ENCODE measurements around the gene ENOX1. TPM values are rescaled to one million over a fixed set of nuclear protein-coding genes. Genes with fewer than 3 reads are reported as not detected.
A peak's percentile ranks its signal among the peaks of the same experiment; 100 is the strongest.
"Not testable (repeated sequence)": the region's sequence is repeated elsewhere in the genome, so short reads cannot be mapped to it uniquely, and the experiment has no call there.

ENOX1 gene
- total RNA-seq, 1 experiment from 2014 or later: 0.07 TPM

DNA sequence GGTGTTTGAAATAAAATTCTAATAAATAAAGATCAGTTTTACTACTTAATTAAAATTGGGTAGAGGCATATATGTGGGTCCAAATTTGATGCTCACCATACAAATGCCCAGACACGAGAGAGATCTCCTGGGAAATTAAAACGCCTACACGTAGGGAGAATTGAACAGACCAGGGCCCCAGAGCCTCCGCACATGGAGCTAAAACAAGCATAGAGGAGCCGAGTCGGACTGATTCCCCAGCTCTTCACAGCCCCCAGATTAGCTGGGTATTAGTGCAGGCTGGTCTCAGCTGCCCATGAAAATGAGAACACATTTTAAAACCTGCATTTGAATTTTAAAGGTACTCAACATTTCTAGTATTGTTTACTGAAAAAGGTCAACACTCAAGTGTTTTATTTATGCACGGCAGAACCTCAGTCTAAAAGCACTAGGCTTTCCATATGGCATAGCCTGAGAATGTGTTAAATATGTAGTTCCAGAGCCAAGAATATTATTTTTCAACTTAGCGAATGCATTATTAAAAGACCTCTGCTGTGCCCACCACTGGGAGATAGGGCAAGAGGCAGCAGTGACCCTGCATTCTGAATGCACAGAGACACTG, 344.8 kb downstream of the ENOX1 start:
- Histone ChIP-seq H3K36me3 (replicated peaks; ENCODE audit: control insufficient read depth, insufficient read depth, low read length) (no peaks in the 10 kb centered on the region), H3K27me3 (ENCODE audit: control insufficient read depth, insufficient read depth, low read length) (no peaks in the 10 kb centered on the region), H3K4me3 (ENCODE audit: insufficient read depth, low read depth, low read length) (no peak overlapping the region)
- no peak for DNase-seq

- no peak overlapping the region for H3K4me3 ChIP-seq (ENCODE audit: insufficient read depth, low read depth, low read length)
- DNase-seq: no peak
- no peaks in the 10 kb centered on the region for H3K27me3 ChIP-seq (ENCODE audit: control insufficient read depth, insufficient read depth, low read length)
- no peaks in the 10 kb centered on the region for H3K36me3 ChIP-seq (replicated peaks; ENCODE audit: control insufficient read depth, insufficient read depth, low read length)
Observed at GRCh38 chr13:43441464-43441863, 345.3 kb downstream of the ENOX1 start.

DNA sequence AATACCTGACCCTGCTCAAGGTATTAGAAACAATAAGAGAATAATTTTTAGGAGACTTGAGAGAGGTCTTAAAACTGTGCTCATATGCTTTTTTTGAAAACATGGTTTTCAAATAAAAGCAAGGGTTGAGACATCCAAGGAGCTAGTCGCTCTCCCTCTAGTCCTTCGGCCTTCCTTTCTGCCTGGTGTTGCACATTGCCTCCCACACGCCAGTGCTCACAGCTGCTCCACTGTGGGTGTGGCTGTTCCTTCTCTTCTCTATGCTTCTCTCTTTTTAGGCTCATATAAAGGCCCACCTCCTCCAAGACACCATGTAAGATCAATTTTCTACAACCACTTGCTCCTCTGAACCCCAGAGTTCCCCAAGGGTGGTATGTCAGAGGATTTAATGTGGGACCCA, 352.6 kb downstream of the ENOX1 start:
- H3K27me3 ChIP-seq (ENCODE audit: control insufficient read depth, insufficient read depth, low read length): no peaks in the 10 kb centered on the region

GRCh38 chr13:43433691-43434141, 353.1 kb downstream of the ENOX1 start:
- Histone ChIP-seq H3K36me3 (replicated peaks; ENCODE audit: control insufficient read depth, insufficient read depth, low read length) (no peaks in the 10 kb centered on the region), H3K4me3 (ENCODE audit: insufficient read depth, low read depth, low read length) (no peak overlapping the region), H3K27me3 (ENCODE audit: control insufficient read depth, insufficient read depth, low read length) (no peaks in the 10 kb centered on the region)
- no peak for DNase-seq

More for the DNA sequence above, 352.6 kb downstream of the ENOX1 start:
- no peak for DNase-seq
- Histone ChIP-seq H3K4me3 (ENCODE audit: insufficient read depth, low read depth, low read length) (no peak overlapping the region), H3K36me3 (replicated peaks; ENCODE audit: control insufficient read depth, insufficient read depth, low read length) (no peaks in the 10 kb centered on the region)

DNA sequence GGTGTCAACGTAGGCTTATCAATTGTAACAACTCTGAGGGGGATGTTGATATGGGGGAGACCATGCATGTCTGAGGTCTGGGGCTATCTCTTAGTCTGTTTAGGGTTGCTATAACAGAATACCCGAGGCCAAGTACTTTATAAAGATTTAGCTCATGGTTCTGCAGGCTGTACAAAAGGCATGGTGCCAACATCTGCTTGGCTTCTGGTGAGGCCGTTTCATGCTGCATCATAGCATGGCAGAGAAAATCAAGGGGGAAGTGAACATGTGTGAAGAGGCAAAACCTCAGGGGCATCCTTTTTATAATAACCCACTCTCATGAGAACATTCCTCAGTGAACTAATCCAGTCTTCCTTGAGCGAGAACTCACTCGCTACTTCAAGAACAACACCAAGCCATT, 353.8 kb downstream of the ENOX1 start:
- H3K36me3 ChIP-seq (replicated peaks; ENCODE audit: control insufficient read depth, insufficient read depth, low read length): no peaks in the 10 kb centered on the region
- DNase-seq: no peak
- H3K27me3 ChIP-seq (ENCODE audit: control insufficient read depth, insufficient read depth, low read length): no peaks in the 10 kb centered on the region
- H3K4me3 ChIP-seq (ENCODE audit: insufficient read depth, low read depth, low read length): no peak overlapping the region

DNA sequence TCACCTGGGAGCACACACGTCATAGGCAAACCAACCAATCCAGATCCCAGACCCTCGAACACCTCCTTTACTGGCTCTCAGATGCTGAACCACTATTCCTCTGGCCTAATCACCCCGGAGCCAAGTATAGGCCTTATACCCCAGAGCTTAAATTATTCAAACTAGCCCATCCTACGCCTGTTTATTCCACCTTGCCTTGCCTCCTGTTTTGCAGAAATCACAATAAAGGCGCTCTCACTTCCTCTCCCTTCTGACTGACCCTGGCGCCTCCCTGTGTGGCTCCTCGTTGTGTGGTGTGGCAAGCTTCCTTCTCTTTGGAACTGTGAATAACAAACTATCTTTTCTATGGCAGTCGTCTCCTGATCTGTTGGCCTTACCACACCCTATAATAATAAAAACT, 354.9 kb downstream of the ENOX1 start:
- DNase-seq: no peak
- H3K27me3 ChIP-seq (ENCODE audit: control insufficient read depth, insufficient read depth, low read length): no peaks in the 10 kb centered on the region
- H3K36me3 ChIP-seq (replicated peaks; ENCODE audit: control insufficient read depth, insufficient read depth, low read length): no peaks in the 10 kb centered on the region
- H3K4me3 ChIP-seq (ENCODE audit: insufficient read depth, low read depth, low read length): no peak overlapping the region

GRCh38 chr13:43431290-43431716, 355.5 kb downstream of the ENOX1 start:
- DNase-seq: no peak

GRCh38 chr13:43428545-43429296, 358.1 kb downstream of the ENOX1 start:
- no peaks in the 10 kb centered on the region for H3K36me3 ChIP-seq (replicated peaks; ENCODE audit: control insufficient read depth, insufficient read depth, low read length)
- DNase-seq: no peak
- H3K4me3 ChIP-seq (ENCODE audit: insufficient read depth, low read depth, low read length): no peak overlapping the region
- no peaks in the 10 kb centered on the region for H3K27me3 ChIP-seq (ENCODE audit: control insufficient read depth, insufficient read depth, low read length)

More at GRCh38 chr13:43431290-43431716, 355.5 kb downstream of the ENOX1 start:
- H3K27me3 ChIP-seq (ENCODE audit: control insufficient read depth, insufficient read depth, low read length): no peaks in the 10 kb centered on the region
- H3K36me3 ChIP-seq (replicated peaks; ENCODE audit: control insufficient read depth, insufficient read depth, low read length): no peaks in the 10 kb centered on the region
- no peak overlapping the region for H3K4me3 ChIP-seq (ENCODE audit: insufficient read depth, low read depth, low read length)

GRCh38 chr13:43426355-43426754, 360.4 kb downstream of the ENOX1 start:
- Histone ChIP-seq H3K27me3 (ENCODE audit: control insufficient read depth, insufficient read depth, low read length) (no peaks in the 10 kb centered on the region; the same call in 1 of the 2 replicates), H3K4me3 (ENCODE audit: insufficient read depth, low read depth, low read length) (no peak overlapping the region), H3K36me3 (replicated peaks; ENCODE audit: control insufficient read depth, insufficient read depth, low read length) (no peaks in the 10 kb centered on the region)
- no peak for DNase-seq

GRCh38 chr13:43425234-43425633, 361.5 kb downstream of the ENOX1 start:
- H3K27me3 ChIP-seq (ENCODE audit: control insufficient read depth, insufficient read depth, low read length): no peaks in the 10 kb centered on the region; the same call in 1 of the 2 replicates
- DNase-seq: peak; percentile 38

GRCh38 chr13:43424412-43424811, 362.4 kb downstream of the ENOX1 start:
- DNase-seq: no peak
- Histone ChIP-seq H3K4me3 (ENCODE audit: insufficient read depth, low read depth, low read length) (no peak overlapping the region), H3K36me3 (replicated peaks; ENCODE audit: control insufficient read depth, insufficient read depth, low read length) (no peaks in the 10 kb centered on the region), H3K27me3 (ENCODE audit: control insufficient read depth, insufficient read depth, low read length) (no peaks in the 10 kb centered on the region; the same call in 1 of the 2 replicates)

More at GRCh38 chr13:43425234-43425633, 361.5 kb downstream of the ENOX1 start:
- Histone ChIP-seq H3K4me3 (ENCODE audit: insufficient read depth, low read depth, low read length) (no peak overlapping the region), H3K36me3 (replicated peaks; ENCODE audit: control insufficient read depth, insufficient read depth, low read length) (no peaks in the 10 kb centered on the region)

DNA sequence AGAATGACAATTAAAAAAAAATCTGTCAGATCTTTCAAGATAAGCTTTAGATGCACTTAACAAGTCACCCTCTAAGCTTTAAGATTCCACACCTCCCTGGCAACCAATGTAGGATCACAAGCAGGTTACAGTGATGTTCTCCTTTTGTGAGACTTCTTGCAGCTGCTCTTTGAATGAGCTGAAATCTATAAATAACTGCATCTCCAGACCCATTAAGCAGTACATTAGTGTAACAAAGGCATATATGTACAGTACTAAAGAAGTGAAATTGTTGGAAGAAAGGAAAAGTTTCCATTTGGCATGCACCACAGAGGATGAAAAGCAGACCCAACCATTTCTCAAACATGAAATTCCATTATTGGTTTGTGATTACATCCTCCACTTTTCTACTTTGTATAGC, 364.7 kb downstream of the ENOX1 start:
- Histone ChIP-seq H3K27me3 (ENCODE audit: control insufficient read depth, insufficient read depth, low read length) (no peaks in the 10 kb centered on the region; the same call in 1 of the 2 replicates), H3K4me3 (ENCODE audit: insufficient read depth, low read depth, low read length) (no peak overlapping the region), H3K36me3 (replicated peaks; ENCODE audit: control insufficient read depth, insufficient read depth, low read length) (no peaks in the 10 kb centered on the region)
- no peak for DNase-seq

DNA sequence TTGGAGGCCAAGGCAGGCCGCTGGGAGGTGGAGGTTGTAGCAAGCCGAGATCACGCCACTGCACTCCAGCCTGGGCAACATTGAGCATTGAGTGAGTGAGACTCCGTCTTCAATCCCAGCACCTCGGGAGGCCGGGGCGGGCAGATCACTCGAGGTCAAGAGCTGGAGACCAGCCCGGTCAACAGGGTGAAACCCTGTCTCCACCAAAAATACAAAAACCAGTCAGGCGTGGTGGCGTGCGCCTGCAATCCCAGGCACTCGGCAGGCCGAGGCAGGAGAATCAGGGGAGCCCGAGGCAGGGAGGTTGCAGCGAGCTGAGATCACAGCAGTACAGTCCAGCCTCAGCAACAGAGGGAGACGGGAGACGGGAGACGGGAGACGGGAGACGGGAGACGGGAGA, 369.9 kb downstream of the ENOX1 start:
- H3K36me3 ChIP-seq (replicated peaks; ENCODE audit: control insufficient read depth, insufficient read depth, low read length); H3K27me3 ChIP-seq (ENCODE audit: control insufficient read depth, insufficient read depth, low read length); DNase-seq; H3K4me3 ChIP-seq (ENCODE audit: insufficient read depth, low read depth, low read length): not testable (repeated sequence)

DNA sequence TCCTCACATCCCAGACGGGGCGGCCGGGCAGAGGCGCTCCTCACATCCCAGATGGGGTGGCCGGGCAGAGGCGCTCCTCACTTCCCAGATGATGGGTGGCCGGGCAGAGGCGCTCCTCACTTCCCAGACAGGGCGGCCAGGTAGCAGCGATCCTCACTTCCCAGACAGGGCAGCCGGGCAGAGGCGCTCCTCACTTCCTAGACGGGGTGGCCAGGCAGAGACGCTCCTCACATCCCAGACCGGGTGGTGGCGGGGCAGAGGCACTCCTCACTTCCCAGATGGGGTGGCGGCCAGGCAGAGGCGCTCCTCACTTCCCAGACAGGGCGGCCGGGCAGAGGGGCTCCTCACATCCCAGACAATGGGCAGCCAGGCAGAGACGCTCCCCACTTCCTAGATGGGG, 370.4 kb downstream of the ENOX1 start:
- not testable (repeated sequence) for DNase-seq; H3K4me3 ChIP-seq (ENCODE audit: insufficient read depth, low read depth, low read length); H3K27me3 ChIP-seq (ENCODE audit: control insufficient read depth, insufficient read depth, low read length); H3K36me3 ChIP-seq (replicated peaks; ENCODE audit: control insufficient read depth, insufficient read depth, low read length)

DNA sequence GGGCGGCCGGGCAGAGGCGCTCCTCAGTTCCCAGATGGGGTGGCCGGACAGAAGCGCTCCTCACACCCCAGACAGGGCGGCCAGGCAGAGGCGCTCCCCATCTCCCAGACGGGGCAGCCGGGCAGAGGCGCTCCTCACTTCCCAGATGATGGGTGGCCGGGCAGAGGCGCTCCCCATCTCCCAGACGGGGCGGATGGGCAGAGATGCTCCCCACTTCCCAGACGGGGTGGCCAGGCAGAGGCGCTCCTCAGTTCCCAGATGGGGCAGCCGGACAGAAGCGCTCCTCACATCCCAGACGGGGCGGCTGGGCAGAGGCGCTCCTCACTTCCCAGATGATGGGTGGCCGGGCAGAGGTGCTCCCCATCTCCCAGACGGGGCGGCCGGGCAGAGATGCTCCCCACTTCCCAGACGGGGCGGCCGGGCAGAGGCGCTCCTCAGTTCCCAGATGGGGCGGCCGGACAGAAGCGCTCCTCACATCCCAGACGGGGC, 370.8 kb downstream of the ENOX1 start:
- DNase-seq; H3K27me3 ChIP-seq (ENCODE audit: control insufficient read depth, insufficient read depth, low read length); H3K36me3 ChIP-seq (replicated peaks; ENCODE audit: control insufficient read depth, insufficient read depth, low read length); H3K4me3 ChIP-seq (ENCODE audit: insufficient read depth, low read depth, low read length): not testable (repeated sequence)
